Superior temporal gyrus (tissue), 1 donor: Measurements from ENCODE around the gene GRK3.
"Not testable (repeated sequence)": the region's sequence is repeated elsewhere in the genome, so short reads cannot be mapped to it uniquely, and the experiment has no call there.

Source experiments
- DNase-seq: peaks from one replicate; pipeline ENCODE4 v3.0.0-alpha.2; 2016; ENCODE audit errors: extremely low spot score

GRK3 gene

DNA sequence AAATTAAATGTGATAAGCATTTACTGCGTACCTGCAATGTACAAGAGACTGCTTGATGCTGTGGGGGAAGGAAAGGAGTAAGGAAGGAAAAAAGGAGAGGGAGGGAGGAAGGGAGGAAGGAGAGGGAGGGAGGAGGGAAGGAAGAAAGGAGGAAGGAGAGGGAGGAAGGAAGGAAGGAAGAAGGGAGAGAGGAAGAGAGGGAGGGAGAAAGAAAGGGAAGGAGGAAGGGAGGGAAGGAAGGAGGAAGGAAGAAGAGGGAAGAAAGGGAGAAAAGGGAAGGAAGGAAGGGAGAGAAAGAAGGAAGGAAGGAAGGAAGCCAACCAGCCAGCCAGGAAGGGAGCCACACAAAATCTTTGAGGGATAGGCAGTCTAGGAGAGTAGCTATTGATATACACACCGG lies 133.5 kb downstream of the GRK3 start:
- no peak for DNase-seq

DNA sequence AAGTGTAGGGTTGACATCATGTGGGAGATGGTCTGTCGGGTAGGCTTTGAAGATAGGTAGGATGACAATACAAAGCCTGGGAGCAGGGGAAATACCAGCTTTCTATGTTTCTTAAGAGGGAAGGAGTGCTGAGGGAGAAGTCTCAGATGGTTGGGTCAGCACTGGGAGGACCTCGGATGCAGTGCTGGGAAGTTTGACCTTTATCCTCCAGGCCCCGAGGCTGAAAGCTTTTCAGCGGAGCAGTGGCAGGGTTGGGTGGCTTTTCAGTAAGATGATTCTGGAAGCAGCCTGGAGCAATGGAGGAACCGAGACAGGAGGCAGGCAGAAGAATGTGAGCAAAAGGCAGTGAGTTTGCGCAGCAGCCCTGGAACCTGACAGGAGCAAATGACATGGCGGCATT lies 134.0 kb downstream of the GRK3 start:
- DNase-seq = no peak

DNA sequence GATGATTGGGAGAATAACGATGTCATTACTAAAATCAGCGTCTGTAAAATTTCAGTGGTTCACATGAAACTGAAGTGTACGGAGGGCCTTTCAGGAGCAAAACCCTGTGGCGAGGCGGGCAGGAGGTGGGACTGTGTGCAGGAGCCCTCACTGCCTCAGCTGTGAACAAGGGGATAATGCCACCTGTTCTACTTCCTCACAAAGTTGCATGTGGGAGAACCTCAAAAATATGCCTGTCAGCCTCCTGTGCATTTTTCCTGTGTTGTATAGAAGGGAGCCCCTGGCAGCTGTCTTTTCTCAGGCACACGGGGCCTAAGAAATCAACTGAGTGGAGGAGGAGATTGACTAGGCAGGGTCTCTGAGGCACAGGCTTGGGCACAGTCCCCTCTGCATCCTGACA lies 134.5 kb downstream of the GRK3 start:
- DNase-seq = no peak

DNA sequence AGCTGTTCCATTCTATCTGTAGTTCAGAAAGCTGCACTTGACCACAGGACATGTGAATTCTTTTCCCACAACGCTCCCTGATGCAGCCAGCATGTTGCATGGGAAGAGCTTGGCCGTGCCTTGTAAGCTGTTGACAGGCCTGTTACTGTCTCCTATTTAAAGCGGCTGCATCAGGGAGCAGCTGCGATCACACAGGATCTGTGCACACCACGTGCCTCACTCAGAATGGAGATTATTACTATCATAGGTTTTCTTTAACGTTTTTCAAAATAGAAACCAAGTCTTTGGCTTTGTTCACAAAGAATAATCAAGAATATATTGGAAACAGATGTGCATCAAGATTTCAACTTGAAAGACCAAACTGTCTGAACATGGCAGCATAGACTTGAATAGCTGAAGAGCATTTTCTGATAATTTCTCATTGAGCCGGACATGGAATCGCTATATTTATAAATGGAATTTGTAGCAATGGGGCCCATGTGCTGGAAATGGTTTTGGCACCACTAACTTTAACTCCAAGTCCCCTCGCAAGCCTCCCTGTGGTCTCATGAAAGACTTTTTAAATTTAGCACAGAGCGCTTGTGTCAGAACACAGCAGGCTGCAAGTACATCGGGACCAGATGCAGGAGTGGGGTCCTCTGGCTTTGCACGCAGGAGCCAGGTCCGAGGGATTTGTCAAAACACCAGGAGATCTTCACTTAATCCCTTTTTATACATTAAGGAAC lies 136.7 kb downstream of the GRK3 start:
- DNase-seq = peak; percentile 81

DNA sequence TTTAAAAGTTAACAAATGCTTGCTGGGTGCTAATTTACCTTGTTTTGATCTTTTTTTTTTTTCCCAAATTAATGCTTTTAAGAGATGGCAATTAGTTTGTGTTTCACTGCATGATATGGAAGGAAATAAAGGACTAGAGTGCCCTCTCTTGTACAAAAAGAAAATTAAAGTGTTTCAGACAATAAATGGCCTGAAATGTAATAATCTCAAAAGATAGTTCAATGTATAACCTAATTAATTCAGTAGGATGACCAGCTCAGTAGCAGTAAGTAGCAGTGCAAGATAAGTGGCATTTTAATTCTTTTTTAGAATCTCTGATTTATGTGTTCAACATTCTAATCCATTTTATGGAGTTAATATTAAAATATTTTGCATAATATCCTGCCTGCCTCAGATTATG lies 137.6 kb downstream of the GRK3 start:
- peak; percentile 78 for DNase-seq

DNA sequence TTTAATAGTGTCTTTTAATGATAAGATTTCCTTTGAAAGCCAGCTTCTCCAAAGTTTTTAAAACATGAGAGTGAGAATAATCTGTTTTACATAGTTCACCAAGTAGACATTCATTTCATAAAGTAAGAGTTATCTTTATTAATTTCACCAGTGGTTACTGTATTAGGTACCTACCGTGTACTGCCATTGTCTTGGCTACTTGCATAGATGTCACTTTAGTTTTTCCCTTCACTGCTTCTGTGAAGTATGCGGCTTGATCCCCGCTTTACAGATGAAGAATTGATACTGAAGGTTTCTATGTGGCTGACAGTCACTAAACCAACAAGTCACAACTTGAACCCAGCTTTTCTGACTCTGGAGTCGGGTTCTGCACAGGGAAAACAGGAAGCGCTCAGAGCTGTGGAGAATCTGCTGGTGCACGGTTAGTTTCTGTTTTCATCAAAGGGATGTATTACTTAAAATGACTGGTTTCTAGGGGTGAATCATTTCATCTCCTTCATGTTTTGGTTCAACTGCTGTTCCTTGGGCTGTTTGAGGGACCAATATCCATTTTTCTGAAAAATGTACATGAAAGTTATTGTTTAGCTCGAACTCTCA lies 138.2 kb downstream of the GRK3 start:
- DNase-seq = no peak

DNA sequence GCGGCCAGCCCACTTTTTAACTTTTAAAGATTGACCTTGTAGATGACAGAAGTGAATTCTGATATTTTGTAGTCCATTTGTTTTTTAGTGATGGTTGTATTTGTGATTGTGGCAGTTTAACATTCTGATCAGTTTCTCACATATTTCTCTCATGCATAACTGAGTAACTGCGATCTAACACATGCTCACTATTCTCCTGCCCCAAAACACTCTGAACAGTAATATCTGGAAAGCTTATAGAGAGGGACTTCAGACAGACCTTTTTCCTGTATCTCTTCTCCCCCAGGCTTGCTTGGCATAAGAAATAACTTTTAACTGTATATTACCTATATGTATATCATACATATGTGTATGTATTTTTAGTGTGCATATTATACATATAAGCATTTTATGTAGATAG lies 140.2 kb downstream of the GRK3 start:
- no peak for DNase-seq

DNA sequence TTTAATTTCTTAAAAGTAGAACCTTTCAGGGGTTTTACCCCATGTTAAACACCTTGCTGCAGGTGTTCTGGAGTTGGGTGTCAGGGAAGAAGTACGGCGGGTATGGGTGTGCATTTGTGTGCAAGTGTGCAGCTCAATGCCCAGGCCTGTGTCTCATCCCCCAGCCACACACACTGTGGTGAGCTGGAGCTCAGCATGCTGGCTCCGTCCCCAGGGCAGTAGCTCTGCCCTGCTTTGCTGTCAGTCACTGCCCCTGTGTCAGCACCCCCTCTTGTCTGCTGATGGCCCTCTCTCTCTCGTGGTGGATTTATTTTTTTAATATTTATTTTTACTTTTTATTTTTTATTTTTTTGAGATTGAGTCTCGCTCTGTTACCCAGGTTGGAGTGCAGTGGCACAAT lies 141.7 kb downstream of the GRK3 start:
- no peak for DNase-seq

DNA sequence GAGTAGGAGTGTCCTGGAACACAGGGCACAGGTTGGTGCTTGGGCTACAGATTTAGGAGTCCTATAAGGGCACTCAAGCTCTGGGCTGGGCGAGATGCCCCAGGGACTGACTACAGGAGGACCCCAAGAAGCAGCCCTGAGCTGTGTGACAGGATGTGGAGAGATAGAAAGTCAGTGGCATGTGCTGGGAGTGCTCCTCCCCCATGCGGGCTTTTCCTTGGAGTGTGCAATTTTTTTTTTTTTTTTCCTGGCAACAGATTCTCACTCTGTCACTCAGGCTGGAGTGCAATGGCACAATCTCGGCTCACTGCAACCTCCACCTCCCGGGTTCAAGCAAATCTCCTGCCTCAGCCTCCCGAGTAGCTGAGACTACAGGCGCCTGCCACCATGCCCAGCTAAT lies 144.0 kb downstream of the GRK3 start:
- DNase-seq = not testable (repeated sequence)

DNA sequence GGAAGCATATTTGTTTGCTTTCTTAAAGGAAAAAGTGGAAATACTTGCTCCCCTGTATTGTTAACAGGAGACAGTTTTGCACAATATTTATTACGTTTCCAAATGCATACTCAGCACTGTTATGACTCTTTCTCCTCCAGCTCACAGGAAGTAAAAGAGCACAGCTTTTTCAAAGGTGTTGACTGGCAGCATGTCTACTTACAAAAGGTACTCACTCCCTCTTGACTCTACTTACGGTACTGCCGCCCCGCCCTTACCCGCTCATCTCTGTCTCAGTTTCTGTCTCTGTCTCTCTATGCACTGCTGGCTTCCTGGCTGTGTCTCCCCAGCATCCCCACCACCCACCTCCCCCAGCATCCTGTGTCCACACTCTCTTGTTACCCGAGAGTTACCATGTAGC lies 145.3 kb downstream of the GRK3 start:
- no peak for DNase-seq

DNA sequence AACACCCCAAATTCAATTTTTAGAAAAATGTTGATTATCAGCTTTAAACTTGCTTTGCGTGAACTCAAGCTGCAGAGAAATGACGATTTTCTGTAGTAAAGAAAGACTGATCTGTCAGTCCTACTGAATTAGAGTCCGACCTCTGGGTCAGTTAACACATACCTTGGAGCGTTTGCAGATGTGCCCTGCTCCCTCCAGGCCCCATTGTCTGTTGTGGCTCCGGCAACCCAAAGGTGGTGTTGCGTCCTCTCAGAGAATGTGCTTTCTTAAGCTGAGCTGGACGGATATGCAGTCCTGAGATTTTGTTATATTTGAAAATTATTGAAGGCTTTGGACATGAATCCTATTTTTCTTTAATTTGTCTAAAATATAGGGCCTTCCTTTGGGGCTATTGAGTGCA lies 146.0 kb downstream of the GRK3 start:
- no peak for DNase-seq

DNA sequence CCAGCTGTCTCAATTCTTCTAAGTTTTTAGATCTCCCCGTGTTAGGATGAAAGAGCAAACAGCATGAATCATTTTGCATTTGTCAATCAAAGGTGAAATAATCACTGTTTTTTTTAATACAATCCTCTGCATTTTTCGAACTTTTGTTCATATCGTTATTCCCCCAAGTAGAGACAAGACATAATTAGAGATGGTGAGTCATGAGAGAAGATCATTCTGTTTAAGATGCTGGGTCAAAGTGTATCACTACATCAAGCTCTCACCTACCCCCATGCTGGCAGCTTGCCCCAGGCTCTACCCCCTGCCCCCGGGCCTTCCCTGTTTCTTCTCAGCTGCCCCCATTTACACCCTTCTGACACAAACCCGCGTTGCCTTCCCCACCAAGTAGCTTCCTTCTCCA lies 147.0 kb downstream of the GRK3 start:
- DNase-seq = no peak

DNA sequence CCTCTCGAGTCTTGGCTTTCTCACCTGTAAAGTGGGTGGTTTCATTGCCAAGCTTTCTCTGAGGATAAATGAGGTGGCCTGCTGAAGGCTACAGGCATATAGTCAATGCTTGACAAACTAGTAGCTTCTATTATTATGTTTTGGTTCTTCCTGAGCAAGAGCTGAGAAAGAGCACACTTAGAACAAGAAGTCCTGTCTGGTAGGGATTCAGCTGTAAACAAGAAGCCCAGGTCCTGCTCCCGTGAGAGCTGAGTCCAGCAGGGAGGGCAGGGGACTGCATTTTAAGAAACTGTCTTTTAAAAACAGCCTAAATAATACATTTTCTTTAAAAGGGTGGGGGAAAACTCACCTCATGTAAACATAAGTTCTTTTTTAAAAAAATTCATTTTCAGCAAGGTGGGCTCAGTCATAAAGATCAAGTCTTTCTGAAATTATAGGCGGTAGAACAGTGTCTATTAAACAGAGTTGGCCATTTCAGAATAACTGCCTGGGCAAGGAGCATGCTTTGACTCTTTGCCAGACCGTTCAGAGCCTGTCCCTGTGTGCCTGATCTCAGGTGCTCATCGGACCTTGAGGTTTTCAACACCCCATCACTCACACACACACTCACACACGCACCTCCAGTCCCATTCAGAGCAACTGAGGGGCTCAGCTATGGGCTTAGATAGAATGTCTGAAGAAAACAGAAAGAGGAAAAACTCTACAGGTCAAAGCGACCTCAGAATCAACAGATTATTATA lies 148.4 kb downstream of the GRK3 start:
- DNase-seq = no peak

DNA sequence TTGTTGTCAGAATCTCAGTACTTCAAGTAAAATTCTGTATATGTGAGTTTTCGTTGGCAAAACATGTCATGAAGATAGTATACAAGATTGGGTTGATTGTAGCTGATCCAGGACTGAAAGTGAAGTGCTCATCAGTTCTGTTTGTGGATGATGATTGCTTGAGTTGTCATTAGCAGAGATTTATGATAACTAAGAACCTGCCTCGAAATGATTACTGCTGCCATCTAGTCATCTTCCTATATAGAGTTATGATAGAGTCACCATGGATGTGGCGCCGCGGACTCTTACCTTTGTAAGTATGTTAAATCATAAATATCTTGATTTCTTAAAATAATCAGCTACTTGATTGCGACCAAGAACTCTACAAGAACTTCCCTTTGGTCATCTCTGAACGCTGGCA lies 149.6 kb downstream of the GRK3 start:
- DNase-seq = no peak

DNA sequence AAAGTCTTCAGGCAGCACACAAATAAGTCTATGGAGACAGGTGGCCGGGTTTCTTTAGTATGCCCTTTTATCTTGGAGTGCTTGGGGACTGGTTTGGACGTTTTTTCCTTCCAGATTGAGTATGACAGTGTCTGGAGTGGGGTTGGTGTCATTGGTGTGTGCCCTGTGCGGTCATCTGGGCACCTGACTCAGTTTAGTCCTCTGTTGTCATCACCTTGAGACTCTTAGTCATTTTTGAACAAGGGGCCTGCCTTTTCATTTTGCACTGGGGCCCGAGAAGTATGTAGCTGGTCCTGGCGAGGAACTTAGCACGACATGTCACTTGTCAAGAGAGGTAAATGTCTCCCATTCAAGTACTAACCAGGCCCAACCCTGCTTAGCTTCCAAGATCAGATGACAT lies 150.3 kb downstream of the GRK3 start:
- DNase-seq = no peak

DNA sequence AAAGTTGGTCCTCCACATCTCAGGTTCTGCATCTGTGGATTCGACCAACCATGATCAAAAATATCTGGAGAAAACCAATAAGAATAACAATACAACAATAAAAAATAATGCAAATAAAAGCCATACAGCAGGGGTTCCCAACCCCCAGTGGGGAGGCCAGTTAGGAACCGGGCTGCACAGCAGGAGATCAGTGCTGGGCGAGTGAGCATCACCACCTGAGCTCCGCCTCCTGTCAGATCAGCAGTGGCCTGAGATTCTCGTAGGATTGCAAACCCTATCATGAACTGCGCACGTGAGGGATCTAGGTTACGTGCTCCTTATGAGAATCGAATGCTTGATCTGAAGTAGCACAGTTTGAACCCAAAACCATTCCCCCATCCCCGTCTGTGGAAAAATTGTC lies 152.2 kb downstream of the GRK3 start:
- no peak for DNase-seq

DNA sequence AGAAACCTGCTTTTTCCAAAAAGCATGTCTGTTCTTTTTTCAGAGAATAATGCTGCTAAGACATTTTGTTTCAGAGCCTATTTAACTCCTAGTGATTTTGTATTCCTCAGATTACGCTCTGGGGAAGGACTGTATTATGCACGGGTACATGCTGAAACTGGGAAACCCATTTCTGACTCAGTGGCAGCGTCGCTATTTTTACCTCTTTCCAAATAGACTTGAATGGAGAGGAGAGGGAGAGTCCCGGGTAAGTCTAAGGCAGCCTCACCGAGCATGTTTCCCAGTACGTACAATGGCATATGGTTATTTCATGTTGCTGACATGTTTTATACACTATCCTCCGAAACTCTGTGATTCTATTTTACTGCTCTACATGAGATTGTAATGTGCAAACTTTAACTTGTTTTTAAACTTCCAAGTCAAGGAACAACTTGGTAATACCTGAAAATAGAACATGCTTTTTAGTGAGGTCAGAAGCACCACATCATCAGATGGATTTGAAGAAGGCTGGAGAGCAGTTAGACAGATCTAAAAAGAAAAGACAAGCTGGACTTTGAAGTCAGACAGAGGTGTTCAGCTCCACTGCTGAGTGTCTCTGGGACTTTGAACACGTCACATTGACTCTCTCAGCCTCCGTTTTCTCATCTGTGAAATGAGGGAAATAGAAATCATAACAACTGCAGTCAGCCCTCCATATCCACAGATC lies 153.8 kb downstream of the GRK3 start:
- DNase-seq = peak; percentile 65

DNA sequence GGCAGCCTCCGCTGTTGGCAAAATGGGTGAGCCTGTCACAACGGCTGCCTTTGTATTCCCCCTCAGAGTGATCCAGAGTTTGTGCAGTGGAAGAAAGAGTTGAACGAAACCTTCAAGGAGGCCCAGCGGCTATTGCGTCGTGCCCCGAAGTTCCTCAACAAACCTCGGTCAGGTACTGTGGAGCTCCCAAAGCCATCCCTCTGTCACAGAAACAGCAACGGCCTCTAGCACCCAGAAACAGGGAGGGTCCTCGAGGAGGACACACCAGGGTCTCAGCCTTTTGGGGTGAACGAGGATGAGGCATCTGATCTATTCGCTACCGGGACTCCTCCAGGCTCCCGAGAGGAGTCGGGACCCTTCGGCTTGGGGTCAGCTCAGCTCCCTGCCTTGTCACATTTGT lies 157.7 kb downstream of the GRK3 start:
- DNase-seq = no peak

DNA sequence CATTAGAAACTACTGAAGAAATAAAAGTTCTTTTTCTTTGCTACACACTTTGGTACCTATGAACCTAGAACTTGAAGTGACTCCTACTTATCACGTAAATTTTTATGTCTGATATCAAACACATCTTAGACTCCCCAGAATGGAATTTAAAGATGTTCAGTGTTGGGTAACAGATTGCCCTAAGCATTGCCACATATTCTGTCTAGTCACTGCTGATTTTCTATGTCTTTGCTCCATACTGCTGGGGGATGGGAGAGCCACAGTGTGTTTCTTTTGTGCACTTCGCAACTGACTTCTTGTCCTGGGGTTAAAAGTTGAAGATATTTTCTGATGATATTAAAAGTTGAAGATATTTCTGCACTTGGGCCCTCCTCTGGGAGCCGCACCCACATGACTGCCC lies 158.2 kb downstream of the GRK3 start:
- DNase-seq = no peak

DNA sequence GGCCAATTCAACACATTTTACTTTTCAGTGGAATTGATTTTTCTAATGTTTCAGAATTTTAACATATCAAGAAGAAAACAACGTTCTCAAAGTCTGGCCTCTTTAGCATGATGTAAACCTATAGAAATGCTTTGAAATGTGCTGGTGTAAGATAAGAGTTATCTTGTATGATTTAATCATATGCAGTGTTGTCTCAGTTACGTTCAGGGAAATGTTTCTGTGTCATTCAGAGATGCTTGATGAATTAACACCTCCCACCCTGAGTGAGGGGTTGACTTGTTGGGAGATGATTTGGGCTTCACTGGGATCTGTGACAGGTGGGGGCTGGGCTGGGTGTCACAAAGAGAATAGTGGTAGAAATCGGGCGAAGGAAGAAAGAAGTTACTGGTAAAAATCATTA lies 161.8 kb downstream of the GRK3 start:
- no peak for DNase-seq

DNA sequence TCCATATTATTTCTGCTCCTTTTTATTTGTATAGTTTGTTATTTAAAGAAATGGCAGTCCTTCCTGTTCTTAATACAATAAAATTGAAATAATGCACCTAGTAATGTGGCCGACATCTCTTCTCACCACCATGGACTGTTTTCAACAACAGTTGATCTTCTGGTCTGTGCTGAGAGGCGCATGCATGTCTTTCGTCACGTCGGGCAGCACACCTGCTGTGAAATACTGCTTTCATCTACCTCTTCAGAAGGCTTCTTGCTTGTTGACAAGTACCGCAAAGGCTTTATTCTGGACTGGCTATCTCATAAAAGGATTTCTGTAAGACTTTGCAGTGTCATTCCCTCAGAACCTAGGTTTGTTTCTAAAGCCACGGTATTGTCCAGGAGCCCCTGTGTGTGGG lies 163.6 kb downstream of the GRK3 start:
- no peak for DNase-seq
